ENCODE measurements around the gene PBRM1. TPM values are rescaled to one million over a fixed set of nuclear protein-coding genes. Genes with fewer than 3 reads are reported as not detected.

Gene PBRM1
- total and polyA plus RNA-seq, 2 of the 8 experiments (the other 6 are each of a cell fraction or from before 2014, with no cell fraction given) = 19.3 to 65.8 TPM

DNA sequence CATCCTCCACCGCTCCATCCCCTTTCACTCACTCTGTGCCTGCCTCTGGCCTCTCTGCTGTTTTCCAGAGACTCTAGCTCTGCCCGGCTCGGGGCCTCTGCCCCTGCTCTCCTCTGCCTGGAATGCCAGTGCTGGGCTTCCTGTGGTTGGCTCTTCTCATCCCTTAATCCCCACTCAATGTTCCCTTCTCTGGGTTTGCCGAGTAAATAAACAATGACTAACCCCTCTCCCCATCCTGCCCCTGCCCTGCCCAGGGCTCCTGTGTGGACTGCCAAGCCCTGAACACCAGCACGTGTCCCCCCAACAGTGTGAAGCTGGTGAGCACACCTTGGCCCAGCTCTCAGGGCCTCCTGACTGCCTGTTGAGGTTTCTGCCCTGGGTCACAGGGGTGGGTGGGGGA is 178.4 kb downstream of the PBRM1 start (continued):
- TF ChIP-seq, protein P1, sequence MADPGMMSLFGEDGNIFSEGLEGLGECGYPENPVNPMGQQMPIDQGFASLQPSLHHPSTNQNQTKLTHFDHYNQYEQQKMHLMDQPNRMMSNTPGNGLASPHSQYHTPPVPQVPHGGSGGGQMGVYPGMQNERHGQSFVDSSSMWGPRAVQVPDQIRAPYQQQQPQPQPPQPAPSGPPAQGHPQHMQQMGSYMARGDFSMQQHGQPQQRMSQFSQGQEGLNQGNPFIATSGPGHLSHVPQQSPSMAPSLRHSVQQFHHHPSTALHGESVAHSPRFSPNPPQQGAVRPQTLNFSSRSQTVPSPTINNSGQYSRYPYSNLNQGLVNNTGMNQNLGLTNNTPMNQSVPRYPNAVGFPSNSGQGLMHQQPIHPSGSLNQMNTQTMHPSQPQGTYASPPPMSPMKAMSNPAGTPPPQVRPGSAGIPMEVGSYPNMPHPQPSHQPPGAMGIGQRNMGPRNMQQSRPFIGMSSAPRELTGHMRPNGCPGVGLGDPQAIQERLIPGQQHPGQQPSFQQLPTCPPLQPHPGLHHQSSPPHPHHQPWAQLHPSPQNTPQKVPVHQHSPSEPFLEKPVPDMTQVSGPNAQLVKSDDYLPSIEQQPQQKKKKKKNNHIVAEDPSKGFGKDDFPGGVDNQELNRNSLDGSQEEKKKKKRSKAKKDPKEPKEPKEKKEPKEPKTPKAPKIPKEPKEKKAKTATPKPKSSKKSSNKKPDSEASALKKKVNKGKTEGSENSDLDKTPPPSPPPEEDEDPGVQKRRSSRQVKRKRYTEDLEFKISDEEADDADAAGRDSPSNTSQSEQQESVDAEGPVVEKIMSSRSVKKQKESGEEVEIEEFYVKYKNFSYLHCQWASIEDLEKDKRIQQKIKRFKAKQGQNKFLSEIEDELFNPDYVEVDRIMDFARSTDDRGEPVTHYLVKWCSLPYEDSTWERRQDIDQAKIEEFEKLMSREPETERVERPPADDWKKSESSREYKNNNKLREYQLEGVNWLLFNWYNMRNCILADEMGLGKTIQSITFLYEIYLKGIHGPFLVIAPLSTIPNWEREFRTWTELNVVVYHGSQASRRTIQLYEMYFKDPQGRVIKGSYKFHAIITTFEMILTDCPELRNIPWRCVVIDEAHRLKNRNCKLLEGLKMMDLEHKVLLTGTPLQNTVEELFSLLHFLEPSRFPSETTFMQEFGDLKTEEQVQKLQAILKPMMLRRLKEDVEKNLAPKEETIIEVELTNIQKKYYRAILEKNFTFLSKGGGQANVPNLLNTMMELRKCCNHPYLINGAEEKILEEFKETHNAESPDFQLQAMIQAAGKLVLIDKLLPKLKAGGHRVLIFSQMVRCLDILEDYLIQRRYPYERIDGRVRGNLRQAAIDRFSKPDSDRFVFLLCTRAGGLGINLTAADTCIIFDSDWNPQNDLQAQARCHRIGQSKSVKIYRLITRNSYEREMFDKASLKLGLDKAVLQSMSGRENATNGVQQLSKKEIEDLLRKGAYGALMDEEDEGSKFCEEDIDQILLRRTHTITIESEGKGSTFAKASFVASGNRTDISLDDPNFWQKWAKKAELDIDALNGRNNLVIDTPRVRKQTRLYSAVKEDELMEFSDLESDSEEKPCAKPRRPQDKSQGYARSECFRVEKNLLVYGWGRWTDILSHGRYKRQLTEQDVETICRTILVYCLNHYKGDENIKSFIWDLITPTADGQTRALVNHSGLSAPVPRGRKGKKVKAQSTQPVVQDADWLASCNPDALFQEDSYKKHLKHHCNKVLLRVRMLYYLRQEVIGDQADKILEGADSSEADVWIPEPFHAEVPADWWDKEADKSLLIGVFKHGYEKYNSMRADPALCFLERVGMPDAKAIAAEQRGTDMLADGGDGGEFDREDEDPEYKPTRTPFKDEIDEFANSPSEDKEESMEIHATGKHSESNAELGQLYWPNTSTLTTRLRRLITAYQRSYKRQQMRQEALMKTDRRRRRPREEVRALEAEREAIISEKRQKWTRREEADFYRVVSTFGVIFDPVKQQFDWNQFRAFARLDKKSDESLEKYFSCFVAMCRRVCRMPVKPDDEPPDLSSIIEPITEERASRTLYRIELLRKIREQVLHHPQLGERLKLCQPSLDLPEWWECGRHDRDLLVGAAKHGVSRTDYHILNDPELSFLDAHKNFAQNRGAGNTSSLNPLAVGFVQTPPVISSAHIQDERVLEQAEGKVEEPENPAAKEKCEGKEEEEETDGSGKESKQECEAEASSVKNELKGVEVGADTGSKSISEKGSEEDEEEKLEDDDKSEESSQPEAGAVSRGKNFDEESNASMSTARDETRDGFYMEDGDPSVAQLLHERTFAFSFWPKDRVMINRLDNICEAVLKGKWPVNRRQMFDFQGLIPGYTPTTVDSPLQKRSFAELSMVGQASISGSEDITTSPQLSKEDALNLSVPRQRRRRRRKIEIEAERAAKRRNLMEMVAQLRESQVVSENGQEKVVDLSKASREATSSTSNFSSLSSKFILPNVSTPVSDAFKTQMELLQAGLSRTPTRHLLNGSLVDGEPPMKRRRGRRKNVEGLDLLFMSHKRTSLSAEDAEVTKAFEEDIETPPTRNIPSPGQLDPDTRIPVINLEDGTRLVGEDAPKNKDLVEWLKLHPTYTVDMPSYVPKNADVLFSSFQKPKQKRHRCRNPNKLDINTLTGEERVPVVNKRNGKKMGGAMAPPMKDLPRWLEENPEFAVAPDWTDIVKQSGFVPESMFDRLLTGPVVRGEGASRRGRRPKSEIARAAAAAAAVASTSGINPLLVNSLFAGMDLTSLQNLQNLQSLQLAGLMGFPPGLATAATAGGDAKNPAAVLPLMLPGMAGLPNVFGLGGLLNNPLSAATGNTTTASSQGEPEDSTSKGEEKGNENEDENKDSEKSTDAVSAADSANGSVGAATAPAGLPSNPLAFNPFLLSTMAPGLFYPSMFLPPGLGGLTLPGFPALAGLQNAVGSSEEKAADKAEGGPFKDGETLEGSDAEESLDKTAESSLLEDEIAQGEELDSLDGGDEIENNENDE (IDR thresholded peaks at IDR 0.05; ENCODE audit: insufficient replicate concordance, low read length) = no peak
- TF ChIP-seq POU5F1 (IDR thresholded peaks at IDR 0.05; ENCODE audit: low read depth, low read length) (no peak), HDAC6 (IDR thresholded peaks at IDR 0.05; ENCODE audit: low read depth, low read length) (no peak), KDM4A (IDR thresholded peaks at IDR 0.05; ENCODE audit: low read depth, low read length, severe bottlenecking) (no peak), NRF1 (IDR thresholded peaks at IDR 0.05; ENCODE audit: low read depth, low read length) (no peak)

Measured in H1 (cell line).